Measurements from ENCODE around the gene SERPINH1.

The SERPINH1 gene

GRCh38 chr11:75554258-75555022, 7.6 kb upstream of the SERPINH1 start:
- no peak for FAIRE-seq
- no peak for DNase-seq (ENCODE audit: insufficient read length, low spot score)

- DNase-seq (ENCODE audit: insufficient read length, low spot score): no peak
- no peak for FAIRE-seq
Measured at GRCh38 chr11:75555079-75555811, 6.8 kb upstream of the SERPINH1 start.

GRCh38 chr11:75556275-75556674, 5.8 kb upstream of the SERPINH1 start:
- FAIRE-seq (no peak), DNase-seq (ENCODE audit: insufficient read length, low spot score) (no peak)

GRCh38 chr11:75557666-75558494, 4.2 kb upstream of the SERPINH1 start:
- peak; percentile 9 for FAIRE-seq
- DNase-seq (ENCODE audit: insufficient read length, low spot score): peak; percentile 58

GRCh38 chr11:75558939-75559843, 2.9 kb upstream of the SERPINH1 start:
- no peak for FAIRE-seq
- no peak for DNase-seq (ENCODE audit: insufficient read length, low spot score)

- FAIRE-seq: no peak
- no peak for DNase-seq (ENCODE audit: insufficient read length, low spot score)
Measured at GRCh38 chr11:75560644-75561043, 1.4 kb upstream of the SERPINH1 start.

- FAIRE-seq (no peak), DNase-seq (ENCODE audit: insufficient read length, low spot score) (no peak)
Measured at GRCh38 chr11:75561426-75562047, 516 bp upstream of the SERPINH1 start.

GRCh38 chr11:75562836-75563484, 907 bp downstream of the SERPINH1 start:
- DNase-seq (ENCODE audit: insufficient read length, low spot score) (peak; percentile 62), FAIRE-seq (no peak)

- DNase-seq (ENCODE audit: insufficient read length, low spot score) (no peak), FAIRE-seq (no peak)
Measured at GRCh38 chr11:75563501-75563977, 1.5 kb downstream of the SERPINH1 start.

GRCh38 chr11:75563978-75564552, 2.0 kb downstream of the SERPINH1 start:
- FAIRE-seq (no peak), DNase-seq (ENCODE audit: insufficient read length, low spot score) (no peak)

GRCh38 chr11:75565221-75565814, 3.3 kb downstream of the SERPINH1 start:
- DNase-seq (ENCODE audit: insufficient read length, low spot score) (peak; percentile 57), FAIRE-seq (no peak)

GRCh38 chr11:75565916-75566762, 4.1 kb downstream of the SERPINH1 start:
- FAIRE-seq (no peak), DNase-seq (ENCODE audit: insufficient read length, low spot score) (no peak)

- FAIRE-seq: no peak
- no peak for DNase-seq (ENCODE audit: insufficient read length, low spot score)
Measured at GRCh38 chr11:75566763-75567279, 4.8 kb downstream of the SERPINH1 start.

GRCh38 chr11:75567971-75568370, 5.9 kb downstream of the SERPINH1 start:
- no peak for DNase-seq (ENCODE audit: insufficient read length, low spot score)
- no peak for FAIRE-seq

- DNase-seq (ENCODE audit: insufficient read length, low spot score) (no peak), FAIRE-seq (peak; percentile 60)
Measured at GRCh38 chr11:75568616-75569219, 6.7 kb downstream of the SERPINH1 start.

GRCh38 chr11:75570559-75571139, 8.6 kb downstream of the SERPINH1 start:
- DNase-seq (ENCODE audit: insufficient read length, low spot score) (no peak), FAIRE-seq (no peak)

All from HTR-8/SVneo (cell line).